GM12878 (cell line): ENCODE measurements around the gene BCL2. TPM values are rescaled to one million over a fixed set of nuclear protein-coding genes. Genes with fewer than 3 reads are reported as not detected.
A peak's percentile ranks its signal among the peaks of the same experiment; 100 is the strongest.

ENCODE experiments used
- ATAC-seq: fragments of 200-7000 bp; cut with Tn5 transposase; 3 replicates; pipeline ENCODE4 v1.9.1; 2020; ENCODE audit warnings: mild to moderate bottlenecking, moderate library complexity
- BruUV-seq: library from RNA; stranded (reverse); fragments of 400-500 nt; replicated peaks from 2 replicates; lab custom pipeline; 2021; lab: Mats Ljungman, UMichigan
- CTCF ChIA-PET: fragments of 300-600 bp; sonication (Branson Sonifier 250); formaldehyde crosslinking; extraction: SDS; loops from one replicate; lab custom pipeline; 2021; ENCODE audit warnings: inconsistent platforms; lab: Yijun Ruan, JAX
- POLR2A ChIA-PET: fragments of 350-600 bp; formaldehyde crosslinking; extraction: SDS; loops from one replicate; lab custom pipeline; 2021; ENCODE audit warnings: inconsistent platforms; lab: Charles Lee
- RAD21 ChIA-PET: fragments of 300-600 bp; sonication (Branson Sonifier 250); formaldehyde crosslinking; loops from one replicate; lab custom pipeline; 2023; ENCODE audit warnings: antibody characterized with exemption; ENCODE audit not compliant: unreplicated experiment; lab: Charles Lee
- SMC1A ChIA-PET: fragments of 300-600 bp; sonication (Branson Sonifier 250); formaldehyde crosslinking; loops from one replicate; lab custom pipeline; 2023; ENCODE audit not compliant: unreplicated experiment, uncharacterized antibody; lab: Charles Lee
- DNase-seq: peaks from one replicate; pipeline ENCODE4 v3.0.0-alpha.2; 2011; ENCODE audit warnings: low read depth, low spot score
- FAIRE-seq: peaks from 3 replicates; lab custom pipeline; 2011; peaks lifted over from hg19 to GRCh38; lab: Jason Lieb, UNC
- H2AFZ ChIP-seq: 2 replicates; pipeline ENCODE4 v1.6.0; 2011; ENCODE audit warnings: low read depth, low read length, control low read depth; ENCODE audit not compliant: control insufficient read depth
- H3K27ac ChIP-seq: 2 replicates; pipeline ENCODE4 v1.5.1; 2011; ENCODE audit warnings: control low read depth; ENCODE audit not compliant: control insufficient read depth, insufficient read depth
- H3K27me3 ChIP-seq, 2 experiments: replicated peaks in 1 of 2; 2 replicates each; pipeline versions ENCODE4 v1.6.0 to v1.6.1; 2011; ENCODE audit warnings: low read length in 1 of 2; ENCODE audit not compliant: control insufficient read depth in 2 of 2, insufficient read depth in 2 of 2
- H3K36me3 ChIP-seq, 2 experiments: 2 replicates each; pipeline ENCODE4 v1.5.1; 2011; ENCODE audit warnings: low read length in 1 of 2; ENCODE audit not compliant: control insufficient read depth in 2 of 2, insufficient read depth in 2 of 2
- H3K4me1 ChIP-seq: 2 replicates; pipeline ENCODE4 v1.6.1; 2011; ENCODE audit warnings: mild to moderate bottlenecking, low read length, moderate library complexity, mixed read lengths; ENCODE audit not compliant: control insufficient read depth, insufficient read depth
- H3K4me2 ChIP-seq: 2 replicates; pipeline ENCODE4 v1.6.0; 2011; ENCODE audit warnings: control low read depth; ENCODE audit not compliant: control insufficient read depth, insufficient read depth
- H3K4me3 ChIP-seq: fragments of 200-600 bp; sonication (generic); 2 replicates; pipeline ENCODE4 v1.5.1; 2016
- H3K79me2 ChIP-seq: 2 replicates; pipeline ENCODE4 v1.6.0; 2011; ENCODE audit warnings: low read length; ENCODE audit not compliant: control insufficient read depth, insufficient read depth
- H3K9ac ChIP-seq: 2 replicates; pipeline ENCODE4 v1.8.0; 2011; ENCODE audit warnings: low read length, control low read depth, mixed read lengths; ENCODE audit not compliant: control insufficient read depth, insufficient read depth
- H3K9me3 ChIP-seq: replicated peaks from 3 replicates; pipeline ENCODE4 v1.5.1; 2011; ENCODE audit warnings: mild to moderate bottlenecking, low read length; ENCODE audit not compliant: control insufficient read depth, insufficient read depth
- H4K20me1 ChIP-seq: 2 replicates; pipeline ENCODE4 v1.6.0; 2011; ENCODE audit not compliant: control insufficient read depth, insufficient read depth
- BACH1 ChIP-seq: fragments of 450-650 bp; IDR thresholded peaks from 2 replicates; pipeline ENCODE4 v1.6.1; 2017; ENCODE audit warnings: mild to moderate bottlenecking, borderline replicate concordance
- BCL11A ChIP-seq: IDR thresholded peaks from 2 replicates; pipeline ENCODE4 v1.6.1; 2011; ENCODE audit warnings: low read depth, low read length
- E4F1 ChIP-seq: fragments of 450-650 bp; IDR thresholded peaks from 2 replicates; pipeline ENCODE4 v1.6.1; 2018; ENCODE audit warnings: borderline replicate concordance, mild to moderate bottlenecking; ENCODE audit not compliant: partially characterized antibody
- ESRRA ChIP-seq: IDR thresholded peaks from 2 replicates; pipeline ENCODE4 v1.6.1; 2012; ENCODE audit warnings: mild to moderate bottlenecking, low read length, improper control_type of control experiment
- HSF1 ChIP-seq: fragments of 150-350 bp; IDR thresholded peaks from 2 replicates; pipeline ENCODE4 v1.6.1; 2014; ENCODE audit warnings: mild to moderate bottlenecking, low read depth, low read length
- IKZF2 ChIP-seq, 2 experiments: fragments of 450-650 bp; IDR thresholded peaks; 2 replicates each; pipeline ENCODE4 v1.6.1; 2017; ENCODE audit warnings: mild to moderate bottlenecking in 2 of 2, moderate library complexity in 2 of 2
- MYB ChIP-seq: fragments of 150-350 bp; IDR thresholded peaks from 2 replicates; pipeline ENCODE4 v1.6.1; 2014; ENCODE audit warnings: mild to moderate bottlenecking, low read depth, low read length, borderline replicate concordance
- NR2C2 ChIP-seq: IDR thresholded peaks from 2 replicates; pipeline ENCODE4 v1.6.1; 2011; ENCODE audit warnings: borderline replicate concordance, low read depth; ENCODE audit not compliant: control insufficient read depth, insufficient read length
- NRF1 ChIP-seq: conservative IDR thresholded peaks from 2 replicates; pipeline ENCODE4 v1.6.1; 2011; ENCODE audit warnings: mild to moderate bottlenecking, low read depth, low read length, improper control_type of control experiment
- PAX8 ChIP-seq: fragments of 450-650 bp; IDR thresholded peaks from 2 replicates; pipeline ENCODE4 v1.6.1; 2017; ENCODE audit warnings: mild to moderate bottlenecking, moderate library complexity
- PKNOX1 ChIP-seq: fragments of 450-650 bp; IDR thresholded peaks from 2 replicates; pipeline ENCODE4 v1.6.1; 2016; ENCODE audit warnings: mild to moderate bottlenecking
- POLR2A ChIP-seq: IDR thresholded peaks from 2 replicates; pipeline ENCODE4 v1.6.1; 2011; ENCODE audit warnings: low read depth, mild to moderate bottlenecking, low read length
- RAD21 ChIP-seq: IDR thresholded peaks from 2 replicates; pipeline ENCODE4 v1.6.1; 2011; ENCODE audit warnings: mild to moderate bottlenecking, low read depth, low read length, moderate library complexity; ENCODE audit not compliant: insufficient read depth
- RUNX3 ChIP-seq: IDR thresholded peaks from 2 replicates; pipeline ENCODE4 v1.6.1; 2012; ENCODE audit warnings: low read length, inconsistent platforms
- SMAD5 ChIP-seq: IDR thresholded peaks from 2 replicates; pipeline ENCODE4 v1.6.1; 2016; ENCODE audit warnings: antibody characterized with exemption, low read depth
- WRNIP1 ChIP-seq: IDR thresholded peaks from 2 replicates; pipeline ENCODE4 v1.6.1; 2011; ENCODE audit warnings: low read depth, low read length, improper control_type of control experiment, borderline replicate concordance
- ZBED1 ChIP-seq: IDR thresholded peaks from 2 replicates; pipeline ENCODE4 v1.6.1; 2016; ENCODE audit warnings: borderline replicate concordance
- WGBS: methylation state at CpG from one replicate; pipeline ENCODE4 v1.1.6; 2016; ENCODE audit warnings: low lambda C conversion rate; ENCODE audit not compliant: insufficient replicate concordance, insufficient coverage; ENCODE audit errors: missing lambda C conversion rate; 5-methylcytosine and 5-hydroxymethylcytosine counted together
- in situ Hi-C: fragments of 300-500 bp; cut with MboI; formaldehyde crosslinking; loops from 9 replicates; pipeline ENCODE4 v1.14.3; 2018; ENCODE audit warnings: mixed read lengths
- intact Hi-C: fragments of 100-400 bp; cut with micrococcal nuclease; formaldehyde crosslinking; loops from one replicate; pipeline ENCODE4 v1.14.2; 2022; ENCODE audit not compliant: unreplicated experiment
- polyA plus RNA-seq, 11 experiments: library from polyadenylated mRNA; depleted of rRNA in 4 of 11; unstranded in 6 of 11; stranded (reverse) in 5 of 11; fragments of >200 nt; fragmentation: Nextera tagmentation in 4 of 11; fragmentation: Illumina TruSeq in 1 of 11; extraction: Ambion mirVana in 4 of 11; extraction: Trizol in 1 of 11; gene quantifications; 1 replicate in 1 of 11; 2 replicates in 10 of 11; pipeline versions ENCODE4 v1.2.1 to v1.2.3, GENCODE V29; 2011 to 2016; ENCODE audit warnings: inconsistent platforms in 2 of 11, missing spikeins in 2 of 11, low read depth in 1 of 11
- total RNA-seq, 4 experiments: library from RNA; depleted of rRNA in 3 of 4; stranded (reverse); fragments of >200 nt in 3 of 4; fragmentation: Illumina TruSeq in 1 of 4; extraction: Trizol in 1 of 4; gene quantifications; 2 replicates each; pipeline versions ENCODE4 v1.2.1 to v1.2.3, GENCODE V29; 2013 to 2021

Gene BCL2
- total and polyA plus RNA-seq, 10 of the 15 experiments (the other 5 are each of a cell fraction or from before 2014, with no cell fraction given) = 4.1 to 47.8 (median 19.3) TPM

GRCh38 chr18:63137999-63138435 lies 181.6 kb downstream of the BCL2 start (continued):
- TF ChIP-seq SMAD5 (no peak; the same call in 1 of the 2 replicates), RUNX3 (no peak), BCL11A (no peak), NRF1 (no peak), RAD21 (no peak), PAX8 (no peak), WRNIP1 (no peak), IKZF2 (IDR thresholded peaks at IDR 0.05) (no peak), ZBED1 (no peak; the same call in 1 of the 2 replicates), ESRRA (no peak), HSF1 (no peak), POLR2A (peak; percentile 77; the same call in 1 of the 2 replicates)

- in situ Hi-C loops = loop anchor here (5.0 kb wide), 1 partner anchor 292 kb away; no protein-coding TSS in a partner anchor
- peak overlapping the region; percentile 22 for H3K27ac ChIP-seq
- ChIA-PET CTCF (interaction anchor here (0.9 to 13.9 kb wide), 8 partner anchors 12 to 305 kb away, joined by 3 to 416 read pairs (median 13); partner anchors contain the start of gene BCL2), SMC1A (interaction anchor here (0.8 to 12.9 kb wide), 16 partner anchors 9 to 188 kb away, joined by 3 to 453 read pairs (median 5); partner anchors contain the start of gene BCL2), RAD21 (interaction anchor here (0.9 to 14.2 kb wide), 8 partner anchors 9 to 187 kb away, joined by 3 to 463 read pairs (median 6); no protein-coding TSS in a partner anchor), POLR2A (interaction anchor here (1.0 to 16.4 kb wide), 4 partner anchors 9 to 180 kb away, joined by 3 to 278 read pairs (median 3); no protein-coding TSS in a partner anchor)
- no peak overlapping the region for H2AFZ ChIP-seq
- H3K9me3 ChIP-seq = no peaks in the 10 kb centered on the region; the same call in 2 of the 3 replicates
- H3K9ac ChIP-seq = no peak overlapping the region
- DNase-seq (no peak), ATAC-seq (no peak), FAIRE-seq (no peak)
- peak overlapping the region; percentile 51 for H3K4me2 ChIP-seq
- no peak overlapping the region; the same call in 1 of the 2 replicates for H3K4me3 ChIP-seq
- WGBS = 49% methylated on average over 3 of the region's 3 CpGs
- H3K27me3 ChIP-seq = no peaks in the 10 kb centered on the region
- H3K79me2 ChIP-seq = peaks cover 75% of the 10 kb centered on the region
- H3K36me3 ChIP-seq = peaks cover 0 to 8% of the 10 kb centered on the region in 2 experiments; a peak in 3 of 4 replicates
- intact Hi-C loops = loop anchor here (5.0 kb wide), 1 partner anchor 287 kb away; the partner anchor contains the start of gene VPS4B
- peaks cover 49% of the 10 kb centered on the region for H3K4me1 ChIP-seq
- BruUV-seq = no TSS peak
- no peaks in the 10 kb centered on the region for H4K20me1 ChIP-seq
- TF ChIP-seq BACH1 = no peak
- no peak for TF ChIP-seq PKNOX1
- TF ChIP-seq E4F1 = no peak
- no peak for TF ChIP-seq MYB
- TF ChIP-seq NR2C2 = no peak
- TF ChIP-seq HSF1 = no peak
These were observed 184.5 kb downstream of the BCL2 start for GRCh38 chr18:63135101-63135500.
